ENCODE results near the gene ERN1. TPM values are rescaled to one million over a fixed set of nuclear protein-coding genes. Genes with fewer than 3 reads are reported as not detected.
A peak's percentile ranks its signal among the peaks of the same experiment; 100 is the strongest.

ERN1 gene
- total and polyA plus RNA-seq, 2 of the 8 experiments (the other 6 are each of a cell fraction or from before 2014, with no cell fraction given), result 1.8 to 3.9 TPM

GRCh38 chr17:63989622-63990345, 140.2 kb downstream of the ERN1 start:
- Histone ChIP-seq H3K36me3 (ENCODE audit: control insufficient read depth in 2 of 4, insufficient read depth in 4 of 4, low read length in 3 of 4) (no peaks in the 10 kb centered on the region), H4K5ac (ENCODE audit: insufficient read length, low read depth, low read length) (no peak overlapping the region), H2BK15ac (ENCODE audit: low read length) (peak overlapping the region; percentile 94), H3K27ac (ENCODE audit: low read depth, low read length) (no peak overlapping the region), H3K56ac (replicated peaks; ENCODE audit: insufficient read length, low read depth, low read length) (no peak overlapping the region), H4K8ac (ENCODE audit: extremely low read depth, insufficient read depth, low read length) (no peak overlapping the region), H4K20me1 (replicated peaks in 1 of 2; ENCODE audit: control insufficient read depth in 1 of 2, insufficient read depth in 2 of 2, low read length in 2 of 2) (no peaks in the 10 kb centered on the region), H4K91ac (replicated peaks; ENCODE audit: insufficient read length, low read length) (peak overlapping the region; percentile 25), H2BK5ac (ENCODE audit: low read depth, low read length) (peak overlapping the region; percentile 13; the same call in 1 of the 2 replicates), H2AK5ac (ENCODE audit: low read depth, low read length) (peak overlapping the region; percentile 18), H3K4ac (replicated peaks; ENCODE audit: insufficient read length, low read depth, low read length) (peak overlapping the region; percentile 32), H3K9ac (replicated peaks in 1 of 4; ENCODE audit: extremely low read depth in 1 of 4, low read depth in 3 of 4, low read length in 3 of 4) (no peak overlapping the region), H3K4me3 (ENCODE audit: extremely low read depth in 1 of 4, insufficient read depth in 2 of 4, low read depth in 3 of 4, low read length in 4 of 4) (no peak overlapping the region), H2BK120ac (replicated peaks; ENCODE audit: low read depth, low read length) (no peak overlapping the region), H3K79me1 (ENCODE audit: low read depth, low read length) (no peaks in the 10 kb centered on the region), H3K79me2 (ENCODE audit: control insufficient read depth in 1 of 2, insufficient read depth in 2 of 2, low read length in 2 of 2) (no peaks in the 10 kb centered on the region), H3K27me3 (replicated peaks in 1 of 4; ENCODE audit: control insufficient read depth in 3 of 4, extremely low read depth in 1 of 4, insufficient read depth in 3 of 4, low read length in 3 of 4) (peaks cover 0 to 4% (median 0%) of the 10 kb centered on the region in 4 experiments; a peak in 3 of 7 replicates), H2AFZ (ENCODE audit: low read length) (no peak overlapping the region), H3K23ac (ENCODE audit: insufficient read length) (no peak overlapping the region), H2BK20ac (ENCODE audit: low read length) (peak overlapping the region; percentile 10; the same call in 1 of the 2 replicates), H3K18ac (ENCODE audit: extremely low read depth, low read length) (0 out of 2 replicates have a peak overlapping the region, but pooled peaks have one; percentile 11), H3K23me2 (ENCODE audit: low read depth, low read length) (no peaks in the 10 kb centered on the region; the same call in 1 of the 2 replicates), H3K4me2 (ENCODE audit: insufficient read depth in 1 of 2, low read depth in 2 of 2, low read length in 2 of 2) (no peak overlapping the region), H2BK12ac (ENCODE audit: low read depth, low read length) (peak overlapping the region; percentile 91; the same call in 1 of the 2 replicates), H3K14ac (ENCODE audit: insufficient read length) (no peak overlapping the region), H3K9me3 (ENCODE audit: insufficient read depth in 2 of 2, low read depth in 1 of 2, low read length in 1 of 2) (no peaks in the 10 kb centered on the region), H3K4me1 (replicated peaks in 1 of 4; ENCODE audit: control insufficient read depth in 3 of 4, insufficient read depth in 4 of 4, low read length in 3 of 4) (peaks cover 0 to 18% (median 11%) of the 10 kb centered on the region in 4 experiments; a peak in 6 of 7 replicates)
- ChIA-PET POLR2A (ENCODE audit: partially characterized antibody) (interaction anchor here (1.0 kb wide), 1 partner anchor 155 kb away, joined by 5 read pairs; no protein-coding TSS in a partner anchor), CTCF (ENCODE audit: partially characterized antibody) (interaction anchor here (0.7 to 18.4 kb wide), 35 partner anchors 10 to 189 kb away, joined by 3 to 219 read pairs (median 5); partner anchors contain the start of genes CSHL1, GH1, GH2 and ICAM2)
- no peak for DNase-seq (ENCODE audit: low read depth in 1 of 2, low spot score in 2 of 2)
- TF ChIP-seq SIRT6 (IDR thresholded peaks at IDR 0.05; ENCODE audit: low read length), result no peak
- FAIRE-seq, result no peak
- 90% methylated on average over 21 of the region's 21 CpGs; no CpG with 5 or more reads in 1 of the 2 experiments for WGBS, 2 experiments (ENCODE audit: extremely low coverage in 1 of 2, insufficient coverage in 1 of 2, insufficient read length in 1 of 2, insufficient replicate concordance in 2 of 2, low coverage in 1 of 2, low lambda C conversion rate in 2 of 2, missing lambda C conversion rate in 1 of 2)

Small RNA genes lying within 50 kb of the gene (small RNA-seq; reads per million reads assigned to genes)
- 2,133 reads per million, percentile 99 among the genes with 10 or more reads in this experiment for gene SNORD104 (ENCODE audit: insufficient read depth)

Other genes starting within 250 kb of the ERN1 start
- 0.60 and 1.2 TPM in 2 replicates for gene GH2, start 248.2 kb downstream of the ERN1 start, total RNA-seq (2021; fragmentation: NEBNext Ultra II Directional; extraction: Animal tissue kit (Norgen Biotek cat#: 25700))
- 1.5 and 2.0 TPM in 2 replicates for gene GH2, start 248.2 kb downstream of the ERN1 start, polyA plus RNA-seq (2011; rRNA removed)
- not detected in 2 replicates for gene CSH1, start 233.6 kb downstream of the ERN1 start, total RNA-seq (2021; fragmentation: NEBNext Ultra II Directional; extraction: Animal tissue kit (Norgen Biotek cat#: 25700))
- 0.12 and 0.16 TPM in 2 replicates for gene CSH1, start 233.6 kb downstream of the ERN1 start, polyA plus RNA-seq (2011; rRNA removed)
- gene CSHL1, start 218.9 kb downstream of the ERN1 start, total RNA-seq (2021; fragmentation: NEBNext Ultra II Directional; extraction: Animal tissue kit (Norgen Biotek cat#: 25700)), result not detected in 2 replicates
- gene CSHL1, start 218.9 kb downstream of the ERN1 start, polyA plus RNA-seq (2011; rRNA removed), result not detected in 2 replicates
- gene GH1, start 211.3 kb downstream of the ERN1 start, total RNA-seq (2021; fragmentation: NEBNext Ultra II Directional; extraction: Animal tissue kit (Norgen Biotek cat#: 25700)), result not detected in 2 replicates
- gene GH1, start 211.3 kb downstream of the ERN1 start, polyA plus RNA-seq (2011; rRNA removed), result 0.36 and 0.41 TPM in 2 replicates
- gene CD79B, start 197.8 kb downstream of the ERN1 start, total RNA-seq (2021; fragmentation: NEBNext Ultra II Directional; extraction: Animal tissue kit (Norgen Biotek cat#: 25700)), result 1.5 and 2.2 TPM in 2 replicates
- 3.9 and 4.4 TPM in 2 replicates for gene CD79B, start 197.8 kb downstream of the ERN1 start, polyA plus RNA-seq (2011; rRNA removed)
- gene SCN4A, start 157.2 kb downstream of the ERN1 start, total RNA-seq (2021; fragmentation: NEBNext Ultra II Directional; extraction: Animal tissue kit (Norgen Biotek cat#: 25700)), result 6.6 and 8.5 TPM in 2 replicates
- gene SCN4A, start 157.2 kb downstream of the ERN1 start, polyA plus RNA-seq (2011; rRNA removed), result 5.0 and 8.1 TPM in 2 replicates
- 0.61 and 0.67 TPM in 2 replicates for gene PRR29, start 131.8 kb downstream of the ERN1 start, total RNA-seq (2021; fragmentation: NEBNext Ultra II Directional; extraction: Animal tissue kit (Norgen Biotek cat#: 25700))
- 0.83 and 0.96 TPM in 2 replicates for gene PRR29, start 131.8 kb downstream of the ERN1 start, polyA plus RNA-seq (2011; rRNA removed)
- gene ICAM2, start 109.5 kb downstream of the ERN1 start, total RNA-seq (2021; fragmentation: NEBNext Ultra II Directional; extraction: Animal tissue kit (Norgen Biotek cat#: 25700)), result 0.45 TPM in 1 of 2 replicates, not detected in the other
- 0.63 and 0.77 TPM in 2 replicates for gene ICAM2, start 109.5 kb downstream of the ERN1 start, polyA plus RNA-seq (2011; rRNA removed)
- gene TEX2, start 133.1 kb upstream of the ERN1 start, total RNA-seq (2021; fragmentation: NEBNext Ultra II Directional; extraction: Animal tissue kit (Norgen Biotek cat#: 25700)), result 15.6 and 16.3 TPM in 2 replicates
- 6.1 TPM in 2 replicates for gene TEX2, start 133.1 kb upstream of the ERN1 start, polyA plus RNA-seq (2011; rRNA removed)